IPS-20b (cell line): ENCODE measurements around the gene PEX16.

ENCODE experiments used
- H3K27ac ChIP-seq: one replicate; pipeline ENCODE4 v1.5.1; 2013; ENCODE audit warnings: low read length
- H3K27me3 ChIP-seq: 2 replicates; pipeline ENCODE4 v1.6.1; 2013; ENCODE audit warnings: mild to moderate bottlenecking, low read length, inconsistent platforms; ENCODE audit not compliant: insufficient read depth
- H3K36me3 ChIP-seq: 2 replicates; pipeline ENCODE4 v1.6.1; 2013; ENCODE audit warnings: low read depth, mild to moderate bottlenecking, inconsistent platforms, low read length, moderate library complexity; ENCODE audit not compliant: insufficient read depth
- H3K4me1 ChIP-seq: 2 replicates; pipeline ENCODE4 v1.6.1; 2013; ENCODE audit warnings: mild to moderate bottlenecking, control low read depth, inconsistent platforms, low read length, moderate library complexity; ENCODE audit not compliant: insufficient read depth
- H3K4me3 ChIP-seq: 2 replicates; pipeline ENCODE4 v1.5.1; 2013; ENCODE audit warnings: mild to moderate bottlenecking, low read length, inconsistent platforms
- H3K9ac ChIP-seq: 2 replicates; pipeline ENCODE4 v1.6.1; 2013; ENCODE audit warnings: low read depth, mild to moderate bottlenecking, inconsistent platforms, low read length, moderate library complexity
- H3K9me3 ChIP-seq: 2 replicates; pipeline ENCODE4 v1.6.1; 2013; ENCODE audit warnings: mild to moderate bottlenecking, low read depth, low read length, inconsistent platforms; ENCODE audit not compliant: insufficient read depth

The PEX16 gene

GRCh38 chr11:45860764-45861510, 56.7 kb downstream of the PEX16 start:
- Histone ChIP-seq H3K4me1 (peaks cover 7% of the 10 kb centered on the region), H3K27ac (no peak overlapping the region), H3K27me3 (no peaks in the 10 kb centered on the region), H3K4me3 (no peak overlapping the region), H3K9me3 (no peaks in the 10 kb centered on the region), H3K36me3 (peaks cover 55% of the 10 kb centered on the region), H3K9ac (no peak overlapping the region)

- Histone ChIP-seq H3K9ac (no peak overlapping the region), H3K4me3 (no peak overlapping the region)
Observed at GRCh38 chr11:45860348-45860747, 57.3 kb downstream of the PEX16 start.

More at GRCh38 chr11:45860348-45860747, 57.3 kb downstream of the PEX16 start:
- peaks cover 13% of the 10 kb centered on the region for H3K4me1 ChIP-seq
- no peaks in the 10 kb centered on the region for H3K9me3 ChIP-seq
- no peak overlapping the region for H3K27ac ChIP-seq
- H3K36me3 ChIP-seq, result peaks cover 55% of the 10 kb centered on the region
- H3K27me3 ChIP-seq, result no peaks in the 10 kb centered on the region
